Body of pancreas (tissue), 4 donors: ENCODE measurements around the gene CACNA1C. TPM values are rescaled to one million over a fixed set of nuclear protein-coding genes. Genes with fewer than 3 reads are reported as not detected.

Experiments
- ATAC-seq: fragments of 150-250 bp; one replicate; pipeline ENCODE4 v1.9.1; 2016
- DNase-seq, 4 donors: peaks; one replicate each; pipeline ENCODE4 v3.0.0-alpha.2; 2019
- H3K27ac ChIP-seq, 4 donors: fragments of 200-600 bp; sonication (generic); 1 replicate in 3 of 4; 2 replicates in 1 of 4; pipeline versions ENCODE4 v1.5.1 to v1.6.1; 2016 to 2019; ENCODE audit warnings: mild to moderate bottlenecking in 1 of 4, mixed read lengths in 1 of 4, moderate library complexity in 1 of 4
- H3K27me3 ChIP-seq, 2 donors: fragments of 200-600 bp; sonication (generic); one replicate each; pipeline ENCODE4 v1.6.0; 2016; ENCODE audit warnings: mild to moderate bottlenecking in 1 of 2
- H3K36me3 ChIP-seq, 2 donors: fragments of 200-600 bp; sonication (generic); replicated peaks in 1 of 2; 2 replicates each; pipeline ENCODE4 v1.5.1; 2016; ENCODE audit warnings: low read depth in 2 of 2; ENCODE audit not compliant: insufficient read depth in 1 of 2
- H3K4me1 ChIP-seq: fragments of 200-600 bp; sonication (generic); one replicate; pipeline ENCODE4 v1.6.0; 2016
- H3K4me3 ChIP-seq, 2 donors: fragments of 200-600 bp; sonication (generic); 1 replicate in 1 of 2; 2 replicates in 1 of 2; pipeline ENCODE4 v1.5.1; 2016 to 2019
- H3K9me3 ChIP-seq, 3 donors: fragments of 200-600 bp; sonication (generic); 1 replicate in 2 of 3; 2 replicates in 1 of 3; pipeline ENCODE4 v1.5.1; 2016
- POLR2A ChIP-seq, 3 donors: fragments of 450-650 bp; IDR thresholded peaks; one replicate each; pipeline ENCODE4 v1.6.1; 2016; ENCODE audit warnings: antibody characterized with exemption in 3 of 3, mild to moderate bottlenecking in 2 of 3
- WGBS, 2 donors: methylation state at CpG; one replicate each; pipeline ENCODE4 v1.1.5; 2017; 5-methylcytosine and 5-hydroxymethylcytosine counted together
- intact Hi-C: fragments of 100-400 bp; cut with DNase I; formaldehyde crosslinking; loops from one replicate; pipeline ENCODE4 v1.15.1; 2023
- total RNA-seq, 2 donors: library from RNA; depleted of rRNA; stranded (reverse); fragments of >200 nt; gene quantifications; one replicate each; pipeline ENCODE4 v1.1.0, GENCODE V29; 2016
- TF ChIP-seq, protein P1 (sequence below), 7 experiments: fragments of 450-650 bp in 4 of 7; fragments of 200-600 bp in 3 of 7; sonication (generic) in 3 of 7; IDR thresholded peaks; one replicate each; pipeline ENCODE4 v1.5.1; 2016 to 2019; ENCODE audit warnings: antibody characterized with exemption in 7 of 7

The CACNA1C gene
- total RNA-seq, 2 donors from 2014 or later: 2.3 to 4.4 TPM

DNA sequence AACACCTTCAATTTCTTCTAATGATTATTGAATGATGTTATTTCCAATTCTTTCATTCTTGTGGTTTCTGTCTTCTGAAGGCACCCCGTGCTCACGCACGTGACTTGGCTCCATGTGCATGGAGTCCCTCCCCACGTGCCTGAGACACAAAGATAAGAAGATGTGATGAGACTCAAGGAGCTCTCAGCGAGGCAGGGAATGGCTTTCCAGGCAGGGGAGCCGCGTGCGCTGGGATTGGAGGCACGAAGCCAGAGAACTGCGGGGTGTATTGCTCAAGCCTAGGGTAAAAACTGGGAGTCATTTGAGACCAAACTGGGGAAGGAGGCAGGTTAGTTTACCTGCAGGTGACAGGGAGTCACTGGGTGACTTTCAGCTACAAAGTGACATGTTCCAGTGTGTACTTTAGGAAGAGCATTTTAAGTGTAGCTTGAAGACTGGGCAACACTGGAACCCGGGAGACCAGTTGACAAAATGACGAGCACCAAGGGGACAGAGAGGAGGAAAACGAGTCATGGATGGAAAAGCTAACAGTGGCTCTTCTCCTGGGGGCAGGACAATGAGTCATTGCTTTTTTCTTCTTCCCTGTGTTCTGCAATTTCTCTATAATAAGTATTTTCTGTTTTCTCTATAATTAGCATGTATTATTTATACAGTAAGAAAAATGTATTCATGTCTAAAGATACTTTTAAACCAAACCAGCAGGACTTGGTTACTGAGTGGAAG lies 430.3 kb downstream of the CACNA1C start:
- H3K4me3 ChIP-seq: no peak overlapping the region
- DNase-seq (no peak), ATAC-seq (no peak)
- no peaks in the 10 kb centered on the region for H3K4me1 ChIP-seq
- no peak for TF ChIP-seq POLR2A (IDR thresholded peaks at IDR 0.05)
- TF ChIP-seq, protein P1, sequence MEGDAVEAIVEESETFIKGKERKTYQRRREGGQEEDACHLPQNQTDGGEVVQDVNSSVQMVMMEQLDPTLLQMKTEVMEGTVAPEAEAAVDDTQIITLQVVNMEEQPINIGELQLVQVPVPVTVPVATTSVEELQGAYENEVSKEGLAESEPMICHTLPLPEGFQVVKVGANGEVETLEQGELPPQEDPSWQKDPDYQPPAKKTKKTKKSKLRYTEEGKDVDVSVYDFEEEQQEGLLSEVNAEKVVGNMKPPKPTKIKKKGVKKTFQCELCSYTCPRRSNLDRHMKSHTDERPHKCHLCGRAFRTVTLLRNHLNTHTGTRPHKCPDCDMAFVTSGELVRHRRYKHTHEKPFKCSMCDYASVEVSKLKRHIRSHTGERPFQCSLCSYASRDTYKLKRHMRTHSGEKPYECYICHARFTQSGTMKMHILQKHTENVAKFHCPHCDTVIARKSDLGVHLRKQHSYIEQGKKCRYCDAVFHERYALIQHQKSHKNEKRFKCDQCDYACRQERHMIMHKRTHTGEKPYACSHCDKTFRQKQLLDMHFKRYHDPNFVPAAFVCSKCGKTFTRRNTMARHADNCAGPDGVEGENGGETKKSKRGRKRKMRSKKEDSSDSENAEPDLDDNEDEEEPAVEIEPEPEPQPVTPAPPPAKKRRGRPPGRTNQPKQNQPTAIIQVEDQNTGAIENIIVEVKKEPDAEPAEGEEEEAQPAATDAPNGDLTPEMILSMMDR (IDR thresholded peaks at IDR 0.05): no peak
- no peaks in the 10 kb centered on the region for H3K36me3 ChIP-seq
- H3K9me3 ChIP-seq: no peaks in the 10 kb centered on the region
- no peaks in the 10 kb centered on the region for H3K27me3 ChIP-seq
- WGBS, 2 donors: 55 to 61% methylated on average over 13 of the region's 13 CpGs
- H3K27ac ChIP-seq: no peak overlapping the region
- intact Hi-C loops: no loop called here

DNA sequence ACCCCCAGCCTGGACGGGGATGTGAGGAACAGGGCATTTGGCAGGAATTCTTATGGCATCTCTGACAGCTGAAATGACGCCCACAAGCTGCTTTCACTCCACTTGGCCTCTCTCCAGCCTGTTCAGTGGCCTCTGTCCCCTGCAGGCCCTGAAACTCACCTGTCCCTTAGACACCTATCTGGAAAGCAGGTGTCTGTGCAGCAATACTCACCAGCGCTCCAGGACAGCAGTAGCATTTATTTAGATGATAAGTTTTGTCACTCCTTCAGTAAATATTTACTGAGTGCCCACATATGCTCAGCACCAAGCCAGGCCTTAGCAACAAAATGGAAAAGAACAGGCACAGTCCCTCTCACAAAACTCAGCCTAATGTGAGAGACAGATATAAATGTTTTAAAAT lies 430.9 kb downstream of the CACNA1C start:
- Histone ChIP-seq H3K4me1 (no peaks in the 10 kb centered on the region), H3K4me3 (no peak overlapping the region), H3K9me3 (no peaks in the 10 kb centered on the region), H3K27ac (no peak overlapping the region), H3K36me3 (no peaks in the 10 kb centered on the region), H3K27me3 (no peaks in the 10 kb centered on the region)
- intact Hi-C loops: no loop called here
- ATAC-seq (no peak), DNase-seq (no peak)
- no peak for TF ChIP-seq POLR2A (IDR thresholded peaks at IDR 0.05)
- TF ChIP-seq, protein P1 (IDR thresholded peaks at IDR 0.05): no peak
- WGBS, 2 donors: 54 to 62% methylated on average over 3 of the region's 3 CpGs

DNA sequence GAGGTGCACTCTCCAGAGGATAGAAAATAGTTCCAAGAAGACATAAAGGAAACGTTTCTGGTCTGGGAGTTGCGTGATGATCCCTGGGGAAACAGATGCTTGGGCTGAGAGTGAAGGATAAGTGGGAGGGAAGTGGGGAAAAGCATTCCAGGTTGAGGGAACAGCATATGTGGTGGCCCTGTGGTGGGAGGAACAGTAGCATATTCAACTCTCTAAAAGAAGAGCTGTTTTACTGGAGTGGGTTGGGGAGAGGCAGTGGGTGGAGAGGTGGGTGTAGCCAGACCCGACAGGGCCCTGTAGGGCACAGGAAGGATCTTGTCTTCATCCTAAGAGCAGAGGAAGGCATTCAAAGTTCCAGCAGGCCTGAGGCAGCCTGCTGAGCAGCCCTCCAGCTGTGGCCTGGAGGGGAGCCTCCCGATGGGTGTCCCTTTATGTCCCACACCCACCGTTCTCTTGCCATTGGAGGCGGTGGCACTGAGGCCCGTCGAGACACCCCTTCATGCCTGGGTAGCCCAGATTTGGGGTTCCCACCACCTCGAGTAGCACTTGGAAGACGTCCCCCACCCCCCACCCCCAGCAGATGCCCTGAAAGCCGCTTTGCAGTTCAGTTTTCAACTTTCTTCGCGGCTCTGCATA lies 431.5 kb downstream of the CACNA1C start:
- WGBS, 2 donors: 67 to 69% methylated on average over 13 of the region's 13 CpGs
- H3K36me3 ChIP-seq: no peaks in the 10 kb centered on the region
- no peaks in the 10 kb centered on the region for H3K9me3 ChIP-seq
- TF ChIP-seq POLR2A (IDR thresholded peaks at IDR 0.05): no peak
- TF ChIP-seq, protein P1 (IDR thresholded peaks at IDR 0.05): no peak
- DNase-seq: no peak
- intact Hi-C loops: no loop called here
- ATAC-seq: no peak
- no peak overlapping the region for H3K4me3 ChIP-seq
- no peaks in the 10 kb centered on the region for H3K4me1 ChIP-seq
- H3K27ac ChIP-seq: no peak overlapping the region
- no peaks in the 10 kb centered on the region for H3K27me3 ChIP-seq

DNA sequence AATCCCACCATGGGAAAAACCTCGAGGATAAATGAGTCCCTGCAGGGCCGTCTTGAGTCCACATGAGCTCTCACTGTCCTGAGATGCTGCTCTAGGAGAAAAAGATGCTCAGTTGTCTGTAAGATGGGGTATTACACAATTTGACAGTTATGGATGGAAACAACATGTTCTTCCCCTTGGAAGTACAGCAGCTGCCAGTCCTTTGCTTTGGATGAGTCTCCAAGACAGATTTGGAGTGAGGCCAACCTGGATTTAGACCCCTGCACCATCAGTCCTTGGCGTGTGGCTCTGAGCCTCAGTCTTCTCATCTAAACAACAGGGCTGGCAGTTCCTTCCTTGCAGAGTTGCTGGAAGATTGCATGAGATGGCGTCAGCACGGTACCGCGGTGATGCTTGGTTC lies 432.9 kb downstream of the CACNA1C start:
- Histone ChIP-seq H3K4me1 (no peaks in the 10 kb centered on the region), H3K9me3 (no peaks in the 10 kb centered on the region), H3K27ac (no peak overlapping the region), H3K27me3 (no peaks in the 10 kb centered on the region), H3K4me3 (no peak overlapping the region), H3K36me3 (no peaks in the 10 kb centered on the region)
- 57 to 72% methylated on average over 7 of the region's 7 CpGs for WGBS, 2 donors
- no peak for ATAC-seq
- TF ChIP-seq, protein P1 (IDR thresholded peaks at IDR 0.05): no peak
- no peak for TF ChIP-seq POLR2A (IDR thresholded peaks at IDR 0.05)
- DNase-seq: no peak
- intact Hi-C loops: no loop called here

DNA sequence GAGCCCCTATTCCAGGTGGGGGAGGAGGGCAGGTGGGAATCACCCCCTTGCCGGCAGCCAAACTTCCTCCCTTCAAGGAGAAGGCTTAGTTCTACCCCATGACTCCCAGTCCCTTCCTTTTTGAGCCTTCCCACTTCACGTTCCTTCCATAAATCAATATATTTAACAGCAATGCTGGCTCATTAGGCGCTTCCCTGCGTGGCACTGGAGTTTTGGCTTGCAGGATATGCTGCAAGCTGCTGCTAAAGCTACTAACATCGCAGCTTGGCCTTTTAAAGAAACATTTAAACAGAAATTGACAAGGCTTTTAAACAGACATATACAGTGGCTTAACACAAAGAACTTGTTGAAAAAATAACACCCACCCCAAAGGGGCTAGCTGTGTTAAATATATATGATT lies 434.0 kb downstream of the CACNA1C start:
- Histone ChIP-seq H3K36me3 (no peaks in the 10 kb centered on the region), H3K27ac (no peak overlapping the region), H3K9me3 (no peaks in the 10 kb centered on the region), H3K4me1 (no peaks in the 10 kb centered on the region), H3K27me3 (no peaks in the 10 kb centered on the region), H3K4me3 (no peak overlapping the region)
- intact Hi-C loops: no loop called here
- ATAC-seq: no peak
- DNase-seq: no peak
- 39 to 54% methylated on average over 5 of the region's 5 CpGs for WGBS, 2 donors
- TF ChIP-seq, protein P1 (IDR thresholded peaks at IDR 0.05): no peak
- no peak for TF ChIP-seq POLR2A (IDR thresholded peaks at IDR 0.05)
